NCI-H2029 (cell line): ENCODE data around the gene ENO1.
A peak's percentile ranks its signal among the peaks of the same experiment; 100 is the strongest.
"Not testable (repeated sequence)": the region's sequence is repeated elsewhere in the genome, so short reads cannot be mapped to it uniquely, and the experiment has no call there.

Source experiments
- DNase-seq: peaks from one replicate; lab custom pipeline; 2025; lab: John Stamatoyannopoulos, UW

ENO1 gene

GRCh38 chr1:8845104-8846097, 33.1 kb downstream of the ENO1 start:
- DNase-seq, result no peak

GRCh38 chr1:8844501-8845006, 33.9 kb downstream of the ENO1 start:
- no peak for DNase-seq

- no peak for DNase-seq
Measured at GRCh38 chr1:8841395-8841794, 37.1 kb downstream of the ENO1 start.

- DNase-seq, result no peak
Measured at GRCh38 chr1:8839990-8840389, 38.5 kb downstream of the ENO1 start.

GRCh38 chr1:8835941-8836643, 42.4 kb downstream of the ENO1 start:
- DNase-seq, result no peak

- no peak for DNase-seq
Measured at GRCh38 chr1:8831340-8831739, 47.1 kb downstream of the ENO1 start.

- not testable (repeated sequence) for DNase-seq
Measured at GRCh38 chr1:8830732-8831131, 47.8 kb downstream of the ENO1 start.

- DNase-seq, result no peak
Measured at GRCh38 chr1:8825985-8826481, 52.5 kb downstream of the ENO1 start.

- DNase-seq, result no peak
Measured at GRCh38 chr1:8823295-8823664, 55.2 kb downstream of the ENO1 start.

- peak; percentile 69 for DNase-seq
Measured at GRCh38 chr1:8822373-8823294, 55.9 kb downstream of the ENO1 start.

- no peak for DNase-seq
Measured at GRCh38 chr1:8821084-8821483, 57.4 kb downstream of the ENO1 start.

- DNase-seq, result not testable (repeated sequence)
Measured at GRCh38 chr1:8818789-8819188, 59.7 kb downstream of the ENO1 start.

GRCh38 chr1:8818325-8818775, 60.1 kb downstream of the ENO1 start:
- peak; percentile 41 for DNase-seq

GRCh38 chr1:8817412-8818324, 60.8 kb downstream of the ENO1 start, which contains the start of gene RERE:
Gene RERE, minus strand, starts transcription at chr1:8817640.
- DNase-seq, result peak; percentile 86

GRCh38 chr1:8816831-8817411, 61.6 kb downstream of the ENO1 start:
- no peak for DNase-seq

GRCh38 chr1:8816264-8816663, 62.2 kb downstream of the ENO1 start:
- no peak for DNase-seq

GRCh38 chr1:8815582-8816151, 62.8 kb downstream of the ENO1 start:
- peak; percentile 29 for DNase-seq

- DNase-seq, result no peak
Measured at GRCh38 chr1:8814865-8815264, 63.6 kb downstream of the ENO1 start.

GRCh38 chr1:8813991-8814390, 64.5 kb downstream of the ENO1 start:
- no peak for DNase-seq
